GM21576 (cell line): ENCODE measurements around the gene FSTL4.

Experiments
- ATAC-seq: cut with Tn5 transposase; IDR thresholded peaks from one replicate; pipeline ENCODE4 v1.9.1; 2021; ENCODE audit warnings: mild to moderate bottlenecking, moderate library complexity; ENCODE audit not compliant: unreplicated experiment

The FSTL4 gene

GRCh38 chr5:133150909-133151544, 461.3 kb downstream of the FSTL4 start:
- no peak for ATAC-seq

- no peak for ATAC-seq
These were observed 463.0 kb downstream of the FSTL4 start for GRCh38 chr5:133149345-133149744.

- ATAC-seq: no peak
These were observed 464.4 kb downstream of the FSTL4 start for GRCh38 chr5:133147815-133148567.

- no peak for ATAC-seq
These were observed 464.9 kb downstream of the FSTL4 start for GRCh38 chr5:133147411-133147810.
